CD4-positive, alpha-beta T cell treated with Interferon alpha-2 for 1 hour (primary cell): Measurements from ENCODE around the gene PRR12.
A peak's percentile ranks its signal among the peaks of the same experiment; 100 is the strongest.

Source experiments
- DNase-seq, 2 donors: peaks; one replicate each; pipeline ENCODE4 v3.0.0-alpha.2; 2020 to 2022

Gene PRR12

DNA sequence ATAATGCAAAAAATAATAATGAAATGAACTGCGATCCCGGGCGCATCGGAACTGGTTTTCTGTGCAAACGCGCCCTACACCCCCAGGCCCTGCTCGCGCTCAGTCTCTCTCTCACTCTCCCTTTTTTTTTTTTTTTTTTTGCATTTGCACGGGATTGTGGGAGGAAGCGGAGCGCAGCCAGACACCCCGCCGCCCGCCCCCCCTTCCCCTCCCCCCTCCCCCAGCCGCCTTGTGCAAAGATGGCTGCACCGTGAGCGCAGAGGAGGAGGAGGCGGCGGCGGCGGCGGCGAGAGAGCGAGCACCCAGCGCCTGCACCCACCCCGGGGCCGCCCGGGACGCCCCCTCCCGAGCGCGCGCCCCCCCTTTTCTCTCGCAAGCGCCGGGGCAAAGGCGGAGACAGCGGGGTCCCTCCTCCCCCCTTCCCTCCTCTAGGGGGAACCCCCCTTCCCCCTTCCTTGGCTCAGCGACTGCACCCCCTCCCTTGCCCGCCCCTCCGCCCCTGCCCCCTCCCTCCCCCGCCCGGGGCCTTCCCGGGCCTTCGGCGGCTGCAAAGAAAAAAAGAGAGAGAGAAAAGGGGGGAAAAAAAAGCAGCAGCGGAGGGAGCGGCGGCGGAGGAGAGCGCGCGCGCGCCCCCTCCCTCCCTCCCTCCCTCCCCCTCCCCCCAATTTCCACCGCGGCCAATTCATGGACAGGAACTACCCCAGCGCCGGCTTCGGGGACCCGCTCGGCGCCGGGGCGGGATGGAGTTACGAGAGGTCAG is at the start of gene PRR12:
Gene PRR12 (plus strand): TSS at position 212 of the 760 bp plus-strand sequence. CDS start 473 bp downstream, at position 685.
- DNase-seq, result peak; percentile 75 to 86

DNA sequence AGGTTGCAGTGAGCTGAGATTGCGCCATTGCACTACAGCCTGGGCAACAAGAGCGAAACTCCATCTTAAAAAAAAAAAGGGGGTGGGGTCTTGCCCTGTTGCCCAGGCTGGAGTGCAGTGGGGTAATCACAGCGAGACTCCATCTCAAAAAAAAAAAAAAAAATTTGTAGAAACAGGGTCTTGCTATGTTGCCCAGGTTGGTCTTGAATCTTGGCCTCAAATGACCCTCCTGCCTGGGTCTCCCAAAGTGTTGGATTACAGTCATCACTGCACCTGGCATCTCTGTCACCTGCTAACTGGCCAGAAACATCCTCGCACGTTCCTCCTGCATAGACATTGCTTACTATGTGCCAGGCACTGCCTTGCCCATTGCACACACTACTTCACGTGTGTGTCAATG is 49.1 kb upstream of the PRR12 start:
- DNase-seq, result no peak

DNA sequence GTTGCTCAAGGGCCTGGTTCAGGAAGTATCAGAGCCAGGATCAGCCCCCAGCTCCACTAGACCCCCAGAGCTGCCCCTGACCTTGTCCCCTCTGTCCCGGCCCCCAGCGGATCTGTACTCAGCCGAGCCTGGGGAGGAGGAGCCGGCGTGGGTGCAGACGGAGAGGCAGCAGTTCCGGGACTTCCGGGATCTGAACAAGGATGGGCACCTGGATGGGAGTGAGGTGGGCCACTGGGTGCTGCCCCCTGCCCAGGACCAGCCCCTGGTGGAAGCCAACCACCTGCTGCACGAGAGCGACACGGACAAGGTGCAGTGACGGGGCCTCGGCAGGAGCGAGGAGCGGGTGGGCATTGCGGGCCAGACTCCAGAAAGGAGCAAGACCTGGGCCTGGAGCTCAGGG is 48.5 kb upstream of the PRR12 start:
- no peak for DNase-seq

DNA sequence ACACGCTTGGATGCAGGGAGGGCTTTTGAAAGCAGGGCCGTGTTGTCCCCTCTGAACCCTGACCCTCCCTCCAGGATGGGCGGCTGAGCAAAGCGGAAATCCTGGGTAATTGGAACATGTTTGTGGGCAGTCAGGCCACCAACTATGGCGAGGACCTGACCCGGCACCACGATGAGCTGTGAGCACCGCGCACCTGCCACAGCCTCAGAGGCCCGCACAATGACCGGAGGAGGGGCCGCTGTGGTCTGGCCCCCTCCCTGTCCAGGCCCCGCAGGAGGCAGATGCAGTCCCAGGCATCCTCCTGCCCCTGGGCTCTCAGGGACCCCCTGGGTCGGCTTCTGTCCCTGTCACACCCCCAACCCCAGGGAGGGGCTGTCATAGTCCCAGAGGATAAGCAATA is 48.0 kb upstream of the PRR12 start:
- DNase-seq, result no peak

DNA sequence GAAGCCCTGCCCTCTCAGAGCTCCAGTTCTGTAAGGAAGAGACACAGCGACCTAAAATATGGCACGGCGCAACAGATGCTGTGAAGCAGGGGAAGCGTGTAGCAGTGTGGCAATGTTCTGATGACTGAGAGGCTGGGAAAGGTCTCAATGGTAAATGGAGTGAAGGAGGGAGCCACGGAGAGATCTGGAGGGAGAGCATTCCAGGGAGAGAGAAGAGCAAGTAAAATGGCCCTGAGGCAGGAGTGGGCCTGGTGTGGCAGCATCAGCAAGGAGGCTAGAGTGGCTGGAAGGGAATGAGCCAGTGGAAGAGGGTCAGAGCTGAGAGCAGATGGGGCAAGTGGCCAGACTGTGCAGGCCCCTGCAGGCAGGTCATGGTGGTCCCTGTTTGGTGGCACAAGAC is 46.8 kb upstream of the PRR12 start:
- no peak for DNase-seq

DNA sequence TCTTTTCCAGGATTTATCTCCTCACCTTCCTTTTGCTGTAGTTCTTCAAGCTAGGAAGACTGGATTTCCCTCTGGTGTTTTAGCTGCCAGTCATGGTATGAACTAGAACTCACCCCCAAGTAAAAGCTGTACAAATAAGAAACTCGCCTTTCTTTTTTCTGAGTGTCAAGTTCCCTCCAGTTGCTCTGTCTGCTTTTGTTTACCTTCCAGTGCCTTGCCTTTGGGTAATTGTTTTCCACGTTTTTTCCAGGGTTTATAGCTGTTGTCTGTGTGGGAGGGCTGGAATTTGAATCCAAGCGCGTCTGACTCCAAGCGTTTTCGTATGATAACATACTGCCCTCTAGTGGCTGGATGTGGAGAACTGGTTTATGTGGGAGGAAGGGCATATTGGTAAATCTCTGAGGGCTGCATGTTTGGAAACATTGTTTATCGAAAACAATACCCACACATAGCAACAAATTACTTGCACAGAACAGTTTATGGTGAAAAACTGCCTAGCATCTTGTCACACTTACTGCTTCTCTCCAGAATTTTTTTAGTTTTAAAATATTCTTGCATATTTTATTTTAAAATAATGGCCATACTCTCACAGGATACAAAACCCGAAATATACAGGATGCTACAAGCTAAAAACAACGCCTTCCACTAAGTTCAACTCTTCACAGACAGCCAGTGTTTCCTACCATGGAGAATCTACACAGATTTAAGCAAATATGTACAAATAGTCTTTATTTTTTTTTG is 44.0 kb upstream of the PRR12 start:
- peak; percentile 68 to 85 for DNase-seq

DNA sequence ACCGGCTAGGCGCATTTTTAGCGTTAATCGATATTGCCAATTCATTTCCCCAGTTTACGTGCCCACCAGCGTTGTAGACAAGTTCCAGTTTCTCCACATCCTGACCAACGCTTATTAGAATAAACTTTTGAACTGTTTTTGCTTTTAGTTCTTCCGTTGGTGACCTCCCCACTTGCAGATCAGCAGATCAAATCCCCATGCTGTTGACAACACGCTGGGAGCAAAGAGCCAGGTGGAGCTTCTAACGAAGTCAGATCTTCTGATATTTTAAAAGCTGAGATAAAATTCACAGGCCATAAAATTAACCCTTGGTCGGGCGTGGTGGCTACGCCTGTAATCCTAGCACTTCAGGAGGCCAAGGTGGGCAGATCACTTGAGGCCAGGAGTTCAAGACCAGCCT is 41.9 kb upstream of the PRR12 start:
- no peak for DNase-seq

DNA sequence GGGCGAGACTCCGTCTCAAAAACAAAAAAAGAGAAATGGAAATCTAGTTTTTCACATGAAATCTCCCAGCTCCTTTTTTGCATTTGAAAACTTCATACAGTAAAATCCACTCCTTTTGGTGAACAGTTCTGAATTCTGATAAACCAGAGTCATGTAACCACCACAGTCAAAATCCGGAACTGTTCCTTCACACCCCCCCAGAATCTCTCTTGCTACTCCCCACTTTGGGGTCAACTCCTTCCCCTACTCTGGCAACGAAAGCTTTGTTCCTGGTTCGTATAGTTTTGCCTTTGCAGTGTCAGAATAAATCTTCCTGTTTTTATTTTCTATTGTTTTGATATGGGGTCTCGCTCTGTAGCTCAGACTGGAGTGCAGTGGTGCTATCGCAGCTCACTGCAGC is 39.5 kb upstream of the PRR12 start:
- DNase-seq, result no peak

DNA sequence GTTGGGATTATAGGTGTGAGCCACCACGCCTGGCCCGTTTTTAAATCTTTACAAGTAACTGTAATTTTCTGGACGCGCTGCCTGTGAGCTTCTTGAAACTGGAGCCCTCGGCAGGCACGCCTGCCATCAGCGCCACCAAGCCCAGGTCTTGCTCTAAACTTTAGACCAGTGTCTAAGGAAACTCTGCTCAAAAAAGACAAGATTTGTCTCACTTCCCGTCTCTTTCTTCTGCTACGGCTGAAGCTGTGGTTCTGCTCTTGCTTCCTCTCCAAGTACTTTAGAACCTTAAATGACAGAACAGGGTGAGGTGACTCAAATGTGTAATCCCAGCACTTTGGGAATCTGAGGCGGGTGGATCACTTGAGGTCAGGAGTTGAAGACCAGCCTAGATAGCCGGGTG is 38.2 kb upstream of the PRR12 start:
- DNase-seq, result peak in 1 of 2 donors; percentile 57

DNA sequence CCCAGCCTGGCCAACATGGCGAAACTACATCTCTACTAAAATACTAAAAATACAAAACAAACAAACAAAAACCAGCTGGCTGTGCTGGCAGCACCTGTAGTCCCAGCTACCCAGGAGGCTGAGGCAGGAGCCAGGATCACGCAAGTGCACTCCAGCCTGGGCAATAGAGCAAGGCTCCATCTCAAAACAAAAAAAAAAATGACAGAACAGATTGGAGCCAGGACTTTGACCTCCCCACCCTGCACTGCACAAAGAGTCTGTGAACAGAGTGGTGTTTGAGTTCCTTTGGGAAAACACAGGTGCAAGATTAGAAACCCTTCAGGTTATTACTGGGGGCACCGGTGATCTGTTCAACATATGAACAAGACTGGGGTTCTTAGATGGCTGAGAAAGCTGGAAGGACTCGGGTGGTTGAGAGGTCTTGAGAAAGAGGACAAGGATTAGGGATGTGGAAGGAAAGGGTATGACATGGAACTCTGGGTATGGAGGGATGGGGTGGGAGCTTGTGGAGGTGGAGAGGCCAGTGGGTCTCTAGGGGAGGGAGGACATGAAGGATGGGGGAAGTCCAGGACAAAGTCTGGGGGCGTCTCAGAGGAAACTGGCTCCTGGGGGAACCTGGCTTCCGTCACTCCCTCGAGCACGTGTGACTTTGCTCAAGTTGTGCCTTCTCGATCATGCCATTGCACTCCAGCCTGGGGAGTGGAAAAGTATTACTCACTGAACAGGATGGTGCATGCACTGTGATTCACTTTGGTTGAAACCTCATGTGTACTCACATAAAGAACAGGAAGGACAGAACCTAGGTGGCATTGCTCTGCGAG is 37.3 kb upstream of the PRR12 start:
- DNase-seq, result peak in 1 of 2 donors; percentile 36

- peak; percentile 74 to 83 for DNase-seq
Measured at GRCh38 chr19:49554701-49555181, 36.2 kb upstream of the PRR12 start.

DNA sequence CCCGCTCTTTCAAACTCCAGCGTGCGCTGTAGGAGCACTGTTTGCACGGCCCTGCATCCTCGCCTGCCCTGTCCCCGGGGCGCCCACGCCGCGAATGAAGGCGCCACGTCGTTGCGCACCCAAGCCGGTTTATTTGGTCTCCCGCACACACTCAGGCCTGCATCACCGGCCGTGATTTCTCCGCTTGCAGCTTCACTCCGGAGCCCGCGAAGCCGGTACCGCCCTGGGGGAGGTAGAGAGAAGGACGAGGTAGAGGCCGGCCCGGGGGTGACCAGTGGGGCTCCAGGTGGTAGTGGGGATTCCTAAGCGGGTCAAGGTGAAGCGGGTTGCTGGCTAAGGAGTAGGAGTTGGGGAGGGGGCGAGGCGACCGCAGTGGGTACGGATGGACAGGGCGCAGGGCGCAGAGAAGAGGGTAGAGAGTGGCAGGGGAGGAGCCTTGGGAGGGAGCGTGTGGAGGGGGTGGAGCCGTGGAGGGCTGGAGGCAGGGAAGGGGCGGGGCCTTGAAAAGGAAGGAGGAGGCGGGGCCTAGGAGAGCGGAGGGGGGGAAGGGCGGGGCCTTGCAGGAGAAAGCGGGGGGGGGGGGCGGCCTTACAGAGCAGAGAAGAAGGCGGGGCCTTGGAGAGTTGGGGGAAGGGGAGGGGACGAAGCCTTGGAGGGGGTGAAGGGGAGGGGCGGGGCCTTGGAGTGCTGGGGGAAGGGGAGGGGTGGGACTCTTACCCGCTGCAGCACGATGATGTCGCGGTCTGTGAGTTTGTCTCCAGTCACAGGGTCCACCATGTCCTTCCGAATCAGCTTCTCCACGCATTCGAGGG is 35.2 kb upstream of the PRR12 start:
- DNase-seq, result peak; percentile 83 to 87

DNA sequence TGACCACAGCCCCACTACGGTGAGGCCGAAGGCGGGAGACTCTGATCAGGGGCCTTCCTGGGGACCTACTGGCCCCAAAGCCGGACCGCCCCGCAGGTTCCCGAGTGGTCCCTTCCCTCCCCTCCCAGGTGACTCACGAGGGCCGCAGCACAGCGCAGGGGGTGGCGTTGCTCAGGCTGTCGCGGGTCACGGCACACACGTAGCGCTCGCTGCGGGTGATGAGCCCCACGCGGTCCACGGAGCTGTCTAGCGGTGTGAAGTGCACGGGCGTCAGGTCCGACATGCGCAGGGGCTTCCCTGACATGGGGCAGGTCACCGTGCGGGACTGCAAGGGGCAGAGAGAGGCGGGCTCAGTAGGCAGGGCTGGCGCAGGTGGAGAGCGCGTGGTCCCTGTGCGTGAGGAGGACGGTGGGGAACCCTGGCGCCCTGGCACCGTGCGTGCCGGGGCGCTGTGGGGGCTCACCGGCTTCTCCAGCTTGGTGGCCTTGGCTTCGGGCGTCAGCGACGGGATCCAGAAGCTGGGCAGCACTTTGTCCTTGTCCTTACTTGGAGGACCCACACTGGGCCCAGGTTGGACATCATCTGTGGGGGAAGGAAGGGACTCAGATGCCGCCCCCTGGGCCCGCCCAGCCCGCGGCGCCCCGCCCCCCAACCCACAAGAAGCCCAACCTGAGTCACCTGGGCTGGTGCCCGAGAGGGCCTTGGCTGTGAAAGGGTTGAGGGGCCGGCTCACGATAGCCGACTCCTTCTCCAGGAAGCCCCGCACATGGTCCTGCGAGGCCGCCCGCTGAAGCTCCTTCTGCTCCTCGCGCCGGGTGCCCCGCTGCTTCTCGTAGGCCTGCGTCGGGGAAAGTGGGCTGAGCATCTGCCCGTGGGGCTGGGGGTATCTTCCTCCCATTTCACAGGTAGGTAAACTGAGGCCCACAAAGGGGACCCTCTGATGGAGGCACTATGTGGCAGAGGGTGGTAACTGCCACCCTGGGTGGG is 34.3 kb upstream of the PRR12 start:
- peak in 1 of 2 donors; percentile 49 for DNase-seq

DNA sequence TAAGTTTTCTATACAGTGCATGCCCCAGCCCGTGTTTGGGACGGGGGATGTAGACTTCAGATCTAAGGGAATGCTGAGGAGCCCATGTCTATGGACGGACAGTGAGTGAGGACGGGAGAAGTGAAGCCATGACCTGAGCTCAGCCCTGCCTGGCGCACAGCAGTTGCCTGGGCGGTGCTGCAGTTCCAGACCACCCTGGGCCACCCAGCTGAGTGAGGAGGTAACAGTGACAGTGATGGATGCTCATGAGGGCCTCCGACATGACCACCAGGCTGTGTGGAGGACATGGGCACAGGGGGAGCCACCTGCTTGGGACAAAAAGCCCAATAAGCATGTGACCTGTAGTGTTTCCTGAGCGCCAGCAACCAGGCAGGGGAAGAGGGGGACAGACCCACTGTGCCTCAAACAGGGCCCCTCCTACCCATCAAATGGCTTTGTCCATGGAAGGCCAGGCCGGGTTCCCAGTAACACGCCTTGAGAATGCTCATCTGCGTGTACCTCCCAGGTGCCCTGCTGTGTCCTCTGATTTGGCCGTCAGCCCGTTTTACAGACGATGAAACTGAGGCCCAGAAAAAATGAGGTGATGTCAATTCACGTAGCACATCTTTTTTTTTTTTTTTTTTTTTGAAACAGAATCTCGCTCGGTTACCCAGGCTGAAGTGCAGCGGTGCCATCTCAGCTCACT is 33.2 kb upstream of the PRR12 start:
- DNase-seq, result no peak

- no peak for DNase-seq
Measured at GRCh38 chr19:49558591-49558990, 32.4 kb upstream of the PRR12 start.

DNA sequence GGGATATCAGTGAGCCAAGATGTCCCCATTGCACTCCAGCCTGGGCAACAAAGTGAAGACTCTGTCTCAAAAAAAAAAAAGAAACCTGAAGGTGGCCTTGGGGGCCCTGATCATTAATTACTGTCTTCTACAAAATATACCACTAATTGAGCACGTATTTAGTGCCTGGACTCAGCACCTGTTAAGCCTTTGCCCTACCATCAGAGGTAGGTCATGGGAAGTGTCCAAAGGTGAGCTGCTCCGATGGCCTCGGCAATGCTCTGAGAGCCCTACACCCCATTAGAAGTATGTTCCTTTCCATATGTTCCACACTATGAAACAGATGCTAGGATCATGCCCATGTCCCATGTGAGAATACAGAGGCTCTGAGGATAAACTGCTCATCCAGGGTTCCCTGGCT is 31.5 kb upstream of the PRR12 start:
- no peak for DNase-seq

DNA sequence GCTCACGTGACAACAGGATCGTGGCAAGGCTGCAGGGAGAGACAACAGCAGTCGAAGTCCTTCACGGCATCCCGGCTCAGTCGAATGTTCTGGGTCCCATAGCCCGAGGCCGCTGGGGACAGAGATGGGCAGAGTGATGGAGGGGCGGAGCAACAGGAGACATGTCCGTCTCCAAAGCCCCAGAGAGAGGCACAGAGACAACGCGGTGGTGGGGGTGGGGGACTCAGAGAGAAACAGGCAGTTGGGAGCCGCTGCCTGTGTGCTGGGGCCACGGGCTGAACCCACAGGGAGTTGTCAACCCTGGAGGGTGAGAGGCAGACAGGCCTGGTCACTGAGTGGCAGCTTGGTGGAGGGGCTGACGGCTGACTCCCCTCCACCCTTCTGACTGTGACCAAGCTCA is 31.1 kb upstream of the PRR12 start:
- no peak for DNase-seq

GRCh38 chr19:49560358-49560900 is 30.6 kb upstream of the PRR12 start:
- DNase-seq, result peak in 1 of 2 donors; percentile 58

DNA sequence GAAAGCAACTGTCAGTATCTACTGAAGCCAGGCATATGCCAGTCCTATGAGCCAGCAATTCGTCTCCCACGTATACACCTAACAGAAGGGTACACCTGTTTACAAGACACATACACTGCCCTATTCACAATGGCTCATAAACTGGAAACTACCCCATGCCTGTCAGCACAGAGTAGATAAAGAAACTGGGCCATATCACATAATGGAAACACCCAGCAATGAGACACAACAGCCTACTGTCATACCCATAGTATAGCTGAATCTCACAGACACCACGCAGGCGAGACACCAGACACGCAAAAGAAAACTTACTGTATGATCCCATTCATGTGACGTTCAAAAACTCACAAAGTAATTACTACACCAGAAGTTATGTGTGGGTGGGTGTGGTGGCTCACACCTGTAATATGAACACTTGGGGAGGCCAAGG is 26.4 kb upstream of the PRR12 start:
- no peak for DNase-seq

DNA sequence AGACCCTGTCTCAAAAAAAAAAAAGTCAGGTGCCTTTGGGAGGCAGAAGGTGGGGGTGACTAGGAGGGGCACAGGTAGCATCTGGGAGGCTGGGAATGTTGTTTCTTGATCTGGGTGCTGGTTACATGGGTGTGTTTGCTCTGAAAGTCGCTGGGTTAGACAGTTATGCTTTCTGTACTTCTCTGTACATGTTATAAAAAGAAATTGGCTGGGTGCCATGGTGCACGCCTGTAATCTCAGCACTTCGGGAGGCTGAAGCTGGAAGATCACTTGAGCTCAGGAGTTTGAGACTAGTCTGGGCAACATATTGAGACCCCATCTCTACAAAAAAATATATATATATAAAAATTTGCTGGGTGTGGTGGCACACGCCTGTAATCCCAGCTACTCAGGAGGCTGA is 25.7 kb upstream of the PRR12 start:
- peak in 1 of 2 donors; percentile 47 for DNase-seq
